ENCODE results near the gene BCL2L14. TPM values are rescaled to one million over a fixed set of nuclear protein-coding genes. Genes with fewer than 3 reads are reported as not detected.

The BCL2L14 gene
- total RNA-seq, 1 donor = not detected

DNA sequence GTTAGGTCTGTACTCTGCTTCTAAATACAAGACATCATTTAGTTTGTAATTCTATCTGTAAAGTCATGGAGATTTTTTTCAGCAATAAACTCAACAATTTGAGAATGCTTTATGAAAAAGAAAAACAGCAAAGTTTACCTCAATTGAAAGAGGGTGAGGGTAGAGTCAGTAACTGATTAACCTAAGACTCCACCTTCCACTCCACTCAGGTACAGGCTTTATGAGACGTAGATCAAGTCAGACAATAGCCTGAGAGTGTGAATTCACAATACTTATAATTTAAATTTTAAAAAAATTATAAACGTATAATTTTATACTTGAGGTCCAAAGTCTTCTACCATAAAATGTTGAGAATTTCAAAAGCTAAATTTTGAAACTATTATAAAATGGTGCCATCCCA lies 45.9 kb downstream of the BCL2L14 start:
- DNase-seq (ENCODE audit: low read depth) = no peak
- no peak overlapping the region for H3K4me3 ChIP-seq (ENCODE audit: low read depth, low read length)
- TF ChIP-seq, protein P1, sequence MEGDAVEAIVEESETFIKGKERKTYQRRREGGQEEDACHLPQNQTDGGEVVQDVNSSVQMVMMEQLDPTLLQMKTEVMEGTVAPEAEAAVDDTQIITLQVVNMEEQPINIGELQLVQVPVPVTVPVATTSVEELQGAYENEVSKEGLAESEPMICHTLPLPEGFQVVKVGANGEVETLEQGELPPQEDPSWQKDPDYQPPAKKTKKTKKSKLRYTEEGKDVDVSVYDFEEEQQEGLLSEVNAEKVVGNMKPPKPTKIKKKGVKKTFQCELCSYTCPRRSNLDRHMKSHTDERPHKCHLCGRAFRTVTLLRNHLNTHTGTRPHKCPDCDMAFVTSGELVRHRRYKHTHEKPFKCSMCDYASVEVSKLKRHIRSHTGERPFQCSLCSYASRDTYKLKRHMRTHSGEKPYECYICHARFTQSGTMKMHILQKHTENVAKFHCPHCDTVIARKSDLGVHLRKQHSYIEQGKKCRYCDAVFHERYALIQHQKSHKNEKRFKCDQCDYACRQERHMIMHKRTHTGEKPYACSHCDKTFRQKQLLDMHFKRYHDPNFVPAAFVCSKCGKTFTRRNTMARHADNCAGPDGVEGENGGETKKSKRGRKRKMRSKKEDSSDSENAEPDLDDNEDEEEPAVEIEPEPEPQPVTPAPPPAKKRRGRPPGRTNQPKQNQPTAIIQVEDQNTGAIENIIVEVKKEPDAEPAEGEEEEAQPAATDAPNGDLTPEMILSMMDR (IDR thresholded peaks at IDR 0.05; ENCODE audit: insufficient read depth, low read depth, low read length) = no peak

DNA sequence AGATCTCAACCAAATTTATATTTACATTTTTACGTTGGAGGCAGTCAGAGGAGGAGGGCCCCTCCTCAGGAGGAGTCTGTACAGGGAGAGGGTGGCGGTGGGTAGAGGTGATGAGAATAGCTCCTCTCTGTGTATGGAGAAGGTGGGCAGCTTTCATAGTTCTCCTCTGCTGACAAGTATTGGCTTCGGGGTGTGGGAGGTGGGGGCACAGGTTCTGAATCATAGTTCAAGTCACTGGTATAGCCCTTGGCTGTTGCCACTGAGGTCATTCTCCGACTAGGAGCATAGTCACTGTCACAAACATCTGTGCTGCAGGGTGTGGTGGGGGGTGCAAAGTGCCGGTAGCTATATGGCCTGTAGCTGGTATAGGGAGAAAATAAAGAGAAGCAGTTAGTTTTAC lies 50.3 kb downstream of the BCL2L14 start:
- H3K4me3 ChIP-seq (ENCODE audit: low read depth, low read length) = no peak overlapping the region
- DNase-seq (ENCODE audit: low read depth) = no peak
- TF ChIP-seq, protein P1 (IDR thresholded peaks at IDR 0.05; ENCODE audit: insufficient read depth, low read depth, low read length) = no peak

DNA sequence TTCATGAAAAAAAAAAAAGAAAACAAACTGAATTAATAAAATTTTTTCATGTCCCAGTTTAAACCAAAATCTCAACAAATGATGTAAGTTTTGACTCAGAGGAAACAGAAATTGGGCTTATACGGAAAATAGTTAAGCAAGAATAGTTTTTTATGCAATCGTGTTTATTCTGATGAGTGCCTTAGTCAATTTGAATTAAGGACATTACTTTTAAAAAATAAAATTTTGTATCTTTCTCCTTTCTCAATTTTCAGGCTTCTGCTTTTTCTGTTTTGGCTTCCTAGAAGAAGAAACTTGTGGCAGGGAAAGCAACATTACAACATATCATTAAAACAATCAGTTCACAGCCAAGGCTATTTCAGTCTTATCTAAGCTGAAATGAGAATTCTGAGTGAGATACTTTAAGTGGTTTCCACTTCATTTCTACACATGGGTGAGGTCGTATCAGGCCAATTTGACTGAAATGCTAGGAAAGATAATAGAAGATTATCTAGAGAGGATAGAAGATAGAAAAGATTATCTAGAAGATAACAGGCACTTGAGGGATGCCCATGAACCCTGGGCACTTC lies 52.4 kb downstream of the BCL2L14 start:
- no peak for DNase-seq (ENCODE audit: low read depth)
- TF ChIP-seq, protein P1 (IDR thresholded peaks at IDR 0.05; ENCODE audit: insufficient read depth, low read depth, low read length) = no peak
- H3K4me3 ChIP-seq (ENCODE audit: low read depth, low read length) = no peak overlapping the region

DNA sequence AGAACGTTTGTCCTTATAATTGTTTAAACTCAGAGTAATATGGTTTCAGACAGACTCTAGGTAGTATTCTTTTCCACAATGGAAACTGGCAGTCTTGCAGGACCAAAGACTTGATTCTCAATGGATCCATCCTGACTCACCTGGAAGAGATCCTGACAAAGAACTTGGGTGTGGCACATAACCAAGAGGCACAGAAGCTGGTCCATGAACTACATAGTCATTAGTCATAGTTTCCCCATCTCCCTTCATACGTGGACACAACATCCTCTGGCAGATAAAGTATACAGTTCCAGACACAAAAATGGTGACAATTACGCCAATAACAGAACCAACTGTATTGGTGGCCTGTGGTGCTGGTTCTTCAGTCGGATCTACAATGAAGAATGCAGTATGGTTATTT lies 55.8 kb downstream of the BCL2L14 start:
- no peak for DNase-seq (ENCODE audit: low read depth)
- H3K4me3 ChIP-seq (ENCODE audit: low read depth, low read length) = no peak overlapping the region
- TF ChIP-seq, protein P1 (IDR thresholded peaks at IDR 0.05; ENCODE audit: insufficient read depth, low read depth, low read length) = no peak

DNA sequence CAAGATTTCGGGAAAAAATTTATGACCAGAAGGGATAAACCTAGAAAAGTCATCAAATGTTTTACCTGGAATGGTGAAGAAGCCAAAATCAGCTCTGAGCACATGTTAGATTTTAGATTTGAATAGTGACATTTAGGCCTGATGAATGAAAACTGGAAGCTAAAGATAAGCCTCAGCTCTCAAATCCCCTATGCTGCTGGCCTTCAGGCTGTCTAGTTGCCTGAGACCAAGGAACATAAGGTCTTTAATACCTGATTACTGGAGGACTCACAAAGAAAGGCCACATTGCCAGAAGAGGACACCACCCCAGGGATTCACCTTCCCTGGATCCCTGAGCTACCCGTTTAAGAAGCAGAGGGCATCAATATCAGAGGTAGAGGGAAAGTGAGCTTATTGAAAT lies 56.6 kb downstream of the BCL2L14 start:
- TF ChIP-seq, protein P1 (IDR thresholded peaks at IDR 0.05; ENCODE audit: insufficient read depth, low read depth, low read length) = no peak
- no peak overlapping the region for H3K4me3 ChIP-seq (ENCODE audit: low read depth, low read length)
- DNase-seq (ENCODE audit: low read depth) = no peak

DNA sequence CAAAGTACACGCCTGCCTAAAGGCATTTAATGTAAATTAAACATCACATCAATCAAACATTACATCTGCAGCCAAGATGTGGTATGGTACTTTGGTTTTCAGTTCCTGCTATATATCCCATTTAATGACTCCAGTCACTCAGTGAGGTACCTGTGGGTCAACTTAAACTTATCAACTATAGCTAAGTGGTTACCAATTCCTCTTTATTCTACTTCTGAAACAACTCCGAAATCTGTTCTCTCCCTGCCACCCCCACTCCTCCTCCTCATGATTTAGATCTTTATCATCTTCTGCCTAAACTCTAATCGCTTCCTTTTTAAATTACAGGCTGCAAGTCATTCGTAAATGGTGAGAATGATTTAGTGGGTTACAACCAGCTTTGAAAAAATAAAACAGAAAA lies 57.9 kb downstream of the BCL2L14 start:
- no peak for DNase-seq (ENCODE audit: low read depth)
- no peak overlapping the region for H3K4me3 ChIP-seq (ENCODE audit: low read depth, low read length)
- TF ChIP-seq, protein P1 (IDR thresholded peaks at IDR 0.05; ENCODE audit: insufficient read depth, low read depth, low read length) = no peak

DNA sequence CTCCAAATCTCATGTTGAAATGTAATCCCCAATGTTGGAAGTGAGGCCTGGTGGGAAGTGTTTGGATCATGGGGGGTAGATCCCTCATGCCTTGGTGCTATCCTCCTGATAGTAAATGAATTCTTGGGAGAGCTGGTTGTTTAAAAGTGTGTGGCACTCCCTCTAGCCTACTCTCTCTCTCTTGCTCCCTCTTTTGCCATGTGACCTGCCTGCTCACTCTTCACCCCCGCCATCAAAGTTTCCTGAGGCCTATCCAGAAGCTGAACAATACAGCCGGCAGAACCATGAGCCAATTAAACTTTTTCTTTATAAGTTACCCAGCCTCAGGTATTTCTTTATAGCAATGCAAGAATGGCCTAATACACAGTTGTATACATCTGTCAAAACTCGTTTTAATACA lies 62.5 kb downstream of the BCL2L14 start:
- no peak for DNase-seq (ENCODE audit: low read depth)
- TF ChIP-seq, protein P1 (IDR thresholded peaks at IDR 0.05; ENCODE audit: insufficient read depth, low read depth, low read length) = no peak
- H3K4me3 ChIP-seq (ENCODE audit: low read depth, low read length) = no peak overlapping the region
